HL-60 (cell line): ENCODE data around the gene CYP2U1.

Experiments
- DNase-seq, 2 experiments: peaks; one replicate each; pipeline ENCODE4 v3.0.0-alpha.2; 2010 to 2020; ENCODE audit warnings: low read depth in 1 of 2, low spot score in 1 of 2
- H3K27ac ChIP-seq: fragments of 250-450 bp; sonication (Bioruptor Pico); replicated peaks from 2 replicates; pipeline ENCODE4 v1.5.1; 2020; ENCODE audit warnings: mild to moderate bottlenecking, moderate library complexity
- H3K27me3 ChIP-seq: fragments of 250-450 bp; sonication (Bioruptor Pico); 2 replicates; pipeline ENCODE4 v1.5.1; 2021; ENCODE audit warnings: mild to moderate bottlenecking, moderate library complexity; ENCODE audit not compliant: insufficient read depth, poor library complexity, severe bottlenecking
- H3K4me3 ChIP-seq: replicated peaks from 2 replicates; pipeline ENCODE4 v1.5.1; 2011; ENCODE audit warnings: mild to moderate bottlenecking, control low read depth, low read length; ENCODE audit not compliant: insufficient read depth
- GABPA ChIP-seq: IDR thresholded peaks from 2 replicates; pipeline ENCODE4 v1.6.1; 2012; ENCODE audit warnings: low read depth
- POLR2AphosphoS5 ChIP-seq: IDR thresholded peaks from 2 replicates; pipeline ENCODE4 v1.6.1; 2012; ENCODE audit warnings: low read depth
- SPI1 ChIP-seq: IDR thresholded peaks from 2 replicates; pipeline ENCODE4 v1.6.1; 2012; ENCODE audit warnings: low read depth, mild to moderate bottlenecking, borderline replicate concordance
- TF ChIP-seq, protein P1 (sequence below): IDR thresholded peaks from one replicate; pipeline ENCODE4 v1.5.1; 2011; ENCODE audit warnings: low read length, control low read depth, inconsistent platforms; ENCODE audit not compliant: insufficient read depth
- TF ChIP-seq, protein P2 (sequence below): IDR thresholded peaks from 2 replicates; pipeline ENCODE4 v1.6.1; 2012; ENCODE audit warnings: low read depth; ENCODE audit not compliant: insufficient replicate concordance

Gene CYP2U1

DNA sequence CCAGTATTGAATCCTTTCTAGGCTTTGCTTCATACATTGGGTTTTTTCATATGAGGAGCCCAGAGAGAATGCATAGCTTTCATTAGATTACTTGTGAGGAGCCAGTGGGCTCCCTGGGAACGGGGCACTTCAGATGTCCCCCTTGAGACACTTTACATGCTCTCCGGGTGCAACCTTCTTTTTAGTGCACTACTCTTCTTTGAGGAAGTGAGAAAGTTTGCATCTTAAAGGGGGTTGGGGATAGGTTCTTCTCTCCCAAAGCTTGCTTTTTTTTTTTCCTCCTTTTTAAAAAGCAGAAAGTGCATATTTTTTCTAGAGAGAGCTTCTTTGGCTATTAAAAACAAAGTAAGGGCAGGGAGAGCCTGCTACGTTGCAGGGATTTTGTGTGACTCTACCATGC is 62.6 kb downstream of the CYP2U1 start:
- no peak for DNase-seq

DNA sequence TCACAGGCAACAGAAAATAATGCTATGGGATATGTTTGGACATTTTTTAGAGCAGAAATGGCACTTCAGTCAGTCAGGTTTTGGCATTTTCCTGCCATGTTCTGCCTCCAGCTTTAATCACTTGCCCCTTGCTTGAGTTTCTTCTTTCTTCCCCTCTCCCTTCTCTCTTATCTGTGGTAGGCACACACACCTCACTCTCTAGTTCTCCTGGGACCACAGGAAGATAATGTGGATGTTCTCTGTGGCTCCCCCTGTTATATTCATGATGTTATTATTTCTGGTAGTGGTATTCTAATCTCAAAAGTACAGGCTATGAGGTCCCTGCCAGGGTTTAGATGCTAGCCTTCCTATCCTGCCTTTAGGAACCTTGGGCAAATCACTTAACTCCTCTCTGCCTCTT is 63.5 kb downstream of the CYP2U1 start:
- DNase-seq: no peak
- TF ChIP-seq POLR2AphosphoS5 (no peak), GABPA (no peak), SPI1 (no peak)
- TF ChIP-seq, protein P1, sequence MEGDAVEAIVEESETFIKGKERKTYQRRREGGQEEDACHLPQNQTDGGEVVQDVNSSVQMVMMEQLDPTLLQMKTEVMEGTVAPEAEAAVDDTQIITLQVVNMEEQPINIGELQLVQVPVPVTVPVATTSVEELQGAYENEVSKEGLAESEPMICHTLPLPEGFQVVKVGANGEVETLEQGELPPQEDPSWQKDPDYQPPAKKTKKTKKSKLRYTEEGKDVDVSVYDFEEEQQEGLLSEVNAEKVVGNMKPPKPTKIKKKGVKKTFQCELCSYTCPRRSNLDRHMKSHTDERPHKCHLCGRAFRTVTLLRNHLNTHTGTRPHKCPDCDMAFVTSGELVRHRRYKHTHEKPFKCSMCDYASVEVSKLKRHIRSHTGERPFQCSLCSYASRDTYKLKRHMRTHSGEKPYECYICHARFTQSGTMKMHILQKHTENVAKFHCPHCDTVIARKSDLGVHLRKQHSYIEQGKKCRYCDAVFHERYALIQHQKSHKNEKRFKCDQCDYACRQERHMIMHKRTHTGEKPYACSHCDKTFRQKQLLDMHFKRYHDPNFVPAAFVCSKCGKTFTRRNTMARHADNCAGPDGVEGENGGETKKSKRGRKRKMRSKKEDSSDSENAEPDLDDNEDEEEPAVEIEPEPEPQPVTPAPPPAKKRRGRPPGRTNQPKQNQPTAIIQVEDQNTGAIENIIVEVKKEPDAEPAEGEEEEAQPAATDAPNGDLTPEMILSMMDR: no peak
- TF ChIP-seq, protein P2, sequence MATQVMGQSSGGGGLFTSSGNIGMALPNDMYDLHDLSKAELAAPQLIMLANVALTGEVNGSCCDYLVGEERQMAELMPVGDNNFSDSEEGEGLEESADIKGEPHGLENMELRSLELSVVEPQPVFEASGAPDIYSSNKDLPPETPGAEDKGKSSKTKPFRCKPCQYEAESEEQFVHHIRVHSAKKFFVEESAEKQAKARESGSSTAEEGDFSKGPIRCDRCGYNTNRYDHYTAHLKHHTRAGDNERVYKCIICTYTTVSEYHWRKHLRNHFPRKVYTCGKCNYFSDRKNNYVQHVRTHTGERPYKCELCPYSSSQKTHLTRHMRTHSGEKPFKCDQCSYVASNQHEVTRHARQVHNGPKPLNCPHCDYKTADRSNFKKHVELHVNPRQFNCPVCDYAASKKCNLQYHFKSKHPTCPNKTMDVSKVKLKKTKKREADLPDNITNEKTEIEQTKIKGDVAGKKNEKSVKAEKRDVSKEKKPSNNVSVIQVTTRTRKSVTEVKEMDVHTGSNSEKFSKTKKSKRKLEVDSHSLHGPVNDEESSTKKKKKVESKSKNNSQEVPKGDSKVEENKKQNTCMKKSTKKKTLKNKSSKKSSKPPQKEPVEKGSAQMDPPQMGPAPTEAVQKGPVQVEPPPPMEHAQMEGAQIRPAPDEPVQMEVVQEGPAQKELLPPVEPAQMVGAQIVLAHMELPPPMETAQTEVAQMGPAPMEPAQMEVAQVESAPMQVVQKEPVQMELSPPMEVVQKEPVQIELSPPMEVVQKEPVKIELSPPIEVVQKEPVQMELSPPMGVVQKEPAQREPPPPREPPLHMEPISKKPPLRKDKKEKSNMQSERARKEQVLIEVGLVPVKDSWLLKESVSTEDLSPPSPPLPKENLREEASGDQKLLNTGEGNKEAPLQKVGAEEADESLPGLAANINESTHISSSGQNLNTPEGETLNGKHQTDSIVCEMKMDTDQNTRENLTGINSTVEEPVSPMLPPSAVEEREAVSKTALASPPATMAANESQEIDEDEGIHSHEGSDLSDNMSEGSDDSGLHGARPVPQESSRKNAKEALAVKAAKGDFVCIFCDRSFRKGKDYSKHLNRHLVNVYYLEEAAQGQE: no peak
- no peak overlapping the region for H3K27ac ChIP-seq
- H3K4me3 ChIP-seq: no peak overlapping the region
- no peaks in the 10 kb centered on the region for H3K27me3 ChIP-seq

More for the DNA sequence above, 62.6 kb downstream of the CYP2U1 start:
- Histone ChIP-seq H3K4me3 (no peak overlapping the region), H3K27me3 (no peaks in the 10 kb centered on the region), H3K27ac (peak overlapping the region; percentile 9; the same call in 1 of the 2 replicates)
- TF ChIP-seq GABPA (no peak), SPI1 (peak; percentile 80)
- TF ChIP-seq, protein P1: no peak
- TF ChIP-seq, protein P2: no peak

- H3K27ac ChIP-seq: no peak overlapping the region
Measured at GRCh38 chr4:107996949-107997788, 65.8 kb downstream of the CYP2U1 start.

More at GRCh38 chr4:107996949-107997788, 65.8 kb downstream of the CYP2U1 start:
- DNase-seq: no peak
- Histone ChIP-seq H3K4me3 (no peak overlapping the region), H3K27me3 (no peaks in the 10 kb centered on the region)
- TF ChIP-seq, protein P2: no peak
- no peak for TF ChIP-seq SPI1
- TF ChIP-seq, protein P1: no peak
- no peak for TF ChIP-seq POLR2AphosphoS5
- no peak for TF ChIP-seq GABPA
